OCI-LY1 (cell line): ENCODE results near the gene GSG1.

ENCODE experiments used
- CTCF ChIP-seq: fragments of 200-600 bp; sonication (generic), shearing (Covaris generic); IDR thresholded peaks from 2 replicates; pipeline ENCODE4 v1.5.1; 2017; ENCODE audit warnings: mild to moderate bottlenecking, antibody characterized with exemption, low read length, moderate library complexity, mixed read lengths
- EZH2 ChIP-seq: fragments of 200-600 bp; sonication (generic), shearing (Covaris generic); IDR thresholded peaks from 2 replicates; pipeline ENCODE4 v1.8.0; 2017; ENCODE audit warnings: borderline replicate concordance, mixed run types, mild to moderate bottlenecking, antibody characterized with exemption, low read length, moderate library complexity, mixed read lengths

GRCh38 chr12:13112968-13113367, 9.5 kb upstream of the GSG1 start:
- TF ChIP-seq CTCF (no peak), EZH2 (no peak)
